HG03095 (cell line): ENCODE results near the gene PERCC1.
A peak's percentile ranks its signal among the peaks of the same experiment; 100 is the strongest.

ENCODE experiments used
- ATAC-seq: cut with Tn5 transposase; IDR thresholded peaks from one replicate; pipeline ENCODE4 v1.9.1; 2021; ENCODE audit warnings: moderate library complexity; ENCODE audit not compliant: unreplicated experiment

PERCC1 gene

DNA sequence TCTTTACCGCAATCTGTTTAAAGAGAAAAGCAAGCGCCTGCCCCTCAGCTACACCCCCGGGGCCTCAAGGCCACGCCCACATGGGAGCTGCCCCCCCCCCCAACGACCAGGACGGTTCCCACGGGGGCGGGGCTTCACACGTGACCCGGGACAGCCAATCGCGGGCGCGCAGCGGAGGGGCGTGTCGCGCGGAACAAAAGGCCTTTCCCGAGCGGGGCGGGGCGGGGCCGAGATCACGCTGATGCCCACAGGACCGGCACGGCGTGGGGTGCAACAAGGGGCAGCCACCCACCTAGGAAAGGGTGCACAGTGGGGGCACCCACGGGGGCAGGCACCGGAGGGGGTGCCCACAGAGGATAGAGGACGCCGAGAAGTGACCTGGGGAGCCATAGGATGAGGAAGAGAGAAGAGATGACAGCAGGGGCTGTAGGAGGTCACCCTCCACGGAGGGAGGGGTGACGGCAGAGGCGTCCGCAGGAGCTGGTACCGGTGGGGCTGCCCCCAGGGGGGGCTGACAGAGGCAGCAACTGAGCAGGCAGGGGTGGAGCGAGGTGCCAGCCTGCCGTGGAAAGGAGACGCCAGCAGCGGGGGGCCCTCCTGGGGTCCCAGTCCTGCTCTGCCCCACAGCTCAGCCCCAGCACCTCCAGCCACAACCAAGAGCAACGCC is 22.6 kb upstream of the PERCC1 start:
- ATAC-seq = peak; percentile 63

DNA sequence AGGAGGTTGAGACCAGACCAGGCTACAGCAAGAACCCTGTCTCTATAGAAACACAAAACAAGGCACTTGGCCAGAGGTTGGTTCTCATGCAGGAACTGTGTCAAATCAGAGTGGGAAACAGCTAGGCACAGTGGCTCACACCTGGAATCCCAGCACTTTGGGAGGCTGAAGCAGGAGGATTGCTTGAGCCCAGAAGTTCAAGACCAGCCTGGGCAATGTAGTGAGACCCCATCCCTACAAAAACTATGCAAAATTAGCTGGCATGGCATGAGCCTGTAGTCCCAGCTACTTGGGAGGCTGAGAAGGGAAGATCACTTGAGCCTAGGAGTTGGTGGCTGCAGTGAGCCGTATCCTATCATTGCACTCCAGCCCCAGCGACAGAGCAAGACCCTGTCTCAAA is 18.0 kb upstream of the PERCC1 start:
- no peak for ATAC-seq

DNA sequence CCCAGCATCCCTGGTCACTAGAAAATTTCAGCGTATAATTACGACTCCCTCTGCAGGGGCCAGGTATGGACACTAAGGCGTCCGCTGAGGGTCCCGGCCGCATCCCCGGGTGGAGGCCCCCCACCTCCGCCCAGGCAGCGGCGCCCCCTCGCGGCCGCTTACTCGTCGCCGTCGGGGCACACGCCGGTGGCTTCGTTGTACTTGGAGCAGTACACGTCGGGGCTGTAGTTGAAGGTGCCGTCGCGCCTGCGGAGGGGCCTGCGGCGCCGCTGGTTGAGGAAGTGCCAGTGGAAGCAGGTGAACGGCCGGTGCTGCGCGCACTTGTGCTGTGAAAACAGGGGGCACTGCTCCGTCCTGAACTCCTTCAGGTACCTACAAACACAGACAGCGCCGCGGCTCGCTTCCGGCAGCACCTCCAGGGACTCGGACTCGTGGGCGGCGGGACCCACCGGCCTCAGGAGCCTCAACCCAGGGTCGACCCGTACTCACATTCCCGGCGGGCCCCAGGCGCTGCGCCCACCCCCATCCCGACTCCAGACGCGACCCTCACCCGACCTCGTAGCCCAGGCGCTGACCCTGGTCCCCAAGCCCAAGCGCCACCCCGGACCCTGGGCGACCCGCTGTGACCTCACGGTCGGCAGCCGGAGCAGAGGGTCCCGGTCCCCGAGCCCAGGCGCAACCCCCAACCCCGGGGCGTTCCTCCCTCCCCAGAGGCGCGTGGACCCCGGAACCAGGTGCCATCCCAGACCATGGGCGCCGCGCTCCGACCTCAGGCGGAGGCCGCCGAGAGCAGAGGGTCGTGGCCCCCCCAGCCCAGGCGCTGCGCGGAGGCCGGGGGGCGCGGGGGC is 17.0 kb upstream of the PERCC1 start:
- no peak for ATAC-seq

DNA sequence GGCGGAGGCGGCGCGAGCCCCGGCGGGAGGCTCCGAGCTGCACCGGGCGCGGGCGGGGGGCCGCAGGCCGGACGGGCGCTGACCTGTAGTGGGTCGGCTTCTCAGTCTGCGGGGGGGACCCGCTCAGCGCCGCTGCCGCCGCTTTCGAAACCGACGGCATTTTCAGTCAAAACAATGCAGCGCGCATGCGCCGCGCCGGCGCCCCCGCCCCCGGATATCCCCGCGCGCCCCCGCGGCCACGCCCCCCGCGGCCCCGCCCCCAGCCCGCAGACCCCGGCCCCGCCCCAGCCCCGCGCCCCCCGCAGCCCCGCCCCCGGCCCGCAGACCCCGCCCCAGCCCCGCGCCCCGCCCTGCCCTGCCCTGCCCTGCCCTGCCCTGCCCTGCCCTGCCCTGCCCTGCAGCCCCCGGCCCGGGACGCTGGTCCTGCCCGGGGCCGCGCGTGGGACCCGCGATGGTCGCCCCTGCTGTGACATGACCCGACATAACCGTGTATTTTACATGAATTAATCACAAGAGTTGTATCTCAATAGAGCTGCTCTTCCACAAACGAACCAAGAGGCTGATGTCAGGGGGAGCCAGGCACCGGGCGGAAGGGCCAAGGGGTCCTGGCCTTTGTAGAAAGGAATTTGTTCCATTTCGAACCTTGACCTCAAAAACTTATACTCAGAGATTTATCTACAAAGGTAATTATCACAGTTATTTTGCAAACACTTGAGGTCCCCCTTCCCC is 16.2 kb upstream of the PERCC1 start, which contains the start of gene UNKL:
Gene UNKL (minus strand): TSS at position 173 of the 729 bp plus-strand sequence. CDS start 13 bp downstream, at position 160.
- no peak for ATAC-seq

DNA sequence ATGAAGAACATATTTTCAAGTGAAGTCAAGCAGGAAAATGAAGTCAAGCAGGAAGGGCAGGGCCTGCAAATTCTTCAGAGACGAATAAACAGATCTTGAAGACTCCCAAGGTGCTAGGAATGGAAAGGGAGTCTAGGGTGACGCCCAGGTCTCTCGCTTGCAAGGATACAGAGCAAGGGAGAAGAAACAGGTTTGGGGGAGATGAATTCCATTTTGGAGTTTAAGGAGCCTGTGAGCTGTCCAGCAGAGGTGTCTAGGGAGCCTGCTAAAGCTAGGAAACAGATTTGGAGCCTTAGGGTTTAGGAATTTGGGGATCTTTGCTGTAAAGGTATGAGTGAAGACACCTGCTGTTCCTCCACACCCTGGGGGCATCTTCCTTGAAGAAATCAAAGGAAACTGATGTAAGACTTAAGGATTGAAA is 14.3 kb upstream of the PERCC1 start:
- no peak for ATAC-seq

DNA sequence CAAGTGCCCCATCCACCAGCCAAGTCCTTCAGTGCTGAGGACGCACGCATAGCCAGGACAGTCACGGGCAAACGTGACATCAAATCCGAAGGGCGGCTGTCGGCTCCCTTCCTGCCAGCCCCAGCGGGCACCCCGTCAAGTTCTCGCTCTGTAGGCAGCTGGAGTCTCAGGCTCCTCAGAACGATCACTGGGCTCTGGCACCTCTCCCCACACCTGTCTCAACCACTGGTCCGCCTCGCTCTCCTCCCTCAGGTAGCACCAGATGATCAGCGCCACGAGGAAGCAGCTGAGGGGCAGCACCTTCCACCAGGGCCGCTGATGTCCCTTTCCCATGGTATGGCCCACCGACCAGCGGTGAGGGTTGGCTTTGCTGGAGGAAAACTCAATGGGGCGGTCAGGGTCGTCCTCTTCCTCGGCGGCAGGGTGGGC is 10.8 kb upstream of the PERCC1 start:
- no peak for ATAC-seq

DNA sequence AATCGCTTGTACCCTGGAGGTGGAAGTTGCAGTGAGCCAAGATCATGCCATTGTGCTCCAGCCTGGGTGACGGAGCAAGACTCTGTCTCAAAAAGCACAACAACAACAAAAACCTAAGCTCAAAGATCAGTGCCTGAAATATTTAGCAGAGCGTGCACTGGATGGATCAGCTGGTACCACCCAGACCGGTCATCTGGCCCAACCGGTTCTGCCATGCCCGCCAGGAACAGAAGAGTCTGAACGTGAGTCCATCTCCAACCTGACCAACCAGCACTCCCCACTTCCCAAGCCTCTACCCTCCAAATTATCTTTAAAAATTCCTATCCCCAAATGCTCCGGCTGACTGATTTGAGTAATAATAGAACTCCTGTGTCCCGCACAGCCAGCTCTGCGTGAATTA is 8.8 kb upstream of the PERCC1 start:
- ATAC-seq = no peak

DNA sequence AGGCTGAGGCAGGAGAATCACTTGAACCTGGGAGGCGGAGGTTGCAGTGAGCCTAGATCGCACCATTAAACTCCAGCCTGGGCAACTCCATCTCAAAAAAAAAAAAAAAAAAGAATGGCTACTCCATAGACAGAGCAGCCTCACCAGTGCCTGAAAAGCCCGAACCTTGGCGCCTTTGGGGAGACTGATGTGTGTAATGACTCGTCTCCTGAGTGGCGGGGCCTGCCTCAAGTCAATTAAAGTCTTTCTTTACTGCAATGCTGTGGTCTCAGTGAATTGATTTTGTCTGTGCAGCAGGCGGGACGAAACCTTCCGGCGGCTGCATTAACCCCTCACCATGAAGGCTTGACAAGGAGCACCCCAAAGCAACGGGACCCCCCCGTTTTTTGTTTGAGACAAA is 6.8 kb upstream of the PERCC1 start:
- ATAC-seq = no peak

DNA sequence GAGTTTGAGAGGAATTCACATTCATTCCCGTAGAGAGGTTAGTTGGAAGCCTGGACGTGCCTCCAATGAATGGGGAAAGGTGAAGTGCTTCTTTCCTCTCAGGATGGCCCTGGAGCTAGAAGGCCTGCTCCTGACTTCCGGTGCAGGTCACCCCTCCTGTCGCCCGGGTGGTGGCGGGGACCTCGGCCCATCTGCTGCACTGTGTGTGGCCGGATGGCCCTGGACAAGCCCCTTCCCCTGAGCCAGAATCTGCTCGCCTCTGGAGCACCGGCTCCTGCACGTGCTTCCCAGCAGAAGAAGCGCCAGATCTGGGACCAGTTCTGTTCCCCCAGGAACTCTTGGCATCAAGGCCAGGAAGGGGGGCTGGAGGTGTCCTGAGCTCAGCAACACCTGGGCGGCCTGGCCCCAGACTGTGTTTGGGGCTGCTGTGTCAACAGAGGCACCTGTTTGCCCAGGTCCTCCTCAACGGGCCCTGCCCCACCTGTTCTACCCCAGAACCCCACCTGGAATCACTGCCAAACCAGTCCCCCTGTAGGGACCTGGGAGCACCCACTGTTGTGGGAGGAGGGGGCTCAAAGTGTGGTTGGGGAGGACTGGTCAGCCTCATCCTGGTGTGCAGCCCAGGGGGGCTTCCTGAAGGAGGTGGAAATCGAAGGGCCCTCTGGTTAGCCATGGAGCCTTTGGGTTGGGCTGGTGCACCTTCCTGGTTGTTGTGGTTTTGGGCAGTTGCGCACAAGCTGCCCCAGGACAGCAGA is 5.1 kb upstream of the PERCC1 start:
- no peak for ATAC-seq

DNA sequence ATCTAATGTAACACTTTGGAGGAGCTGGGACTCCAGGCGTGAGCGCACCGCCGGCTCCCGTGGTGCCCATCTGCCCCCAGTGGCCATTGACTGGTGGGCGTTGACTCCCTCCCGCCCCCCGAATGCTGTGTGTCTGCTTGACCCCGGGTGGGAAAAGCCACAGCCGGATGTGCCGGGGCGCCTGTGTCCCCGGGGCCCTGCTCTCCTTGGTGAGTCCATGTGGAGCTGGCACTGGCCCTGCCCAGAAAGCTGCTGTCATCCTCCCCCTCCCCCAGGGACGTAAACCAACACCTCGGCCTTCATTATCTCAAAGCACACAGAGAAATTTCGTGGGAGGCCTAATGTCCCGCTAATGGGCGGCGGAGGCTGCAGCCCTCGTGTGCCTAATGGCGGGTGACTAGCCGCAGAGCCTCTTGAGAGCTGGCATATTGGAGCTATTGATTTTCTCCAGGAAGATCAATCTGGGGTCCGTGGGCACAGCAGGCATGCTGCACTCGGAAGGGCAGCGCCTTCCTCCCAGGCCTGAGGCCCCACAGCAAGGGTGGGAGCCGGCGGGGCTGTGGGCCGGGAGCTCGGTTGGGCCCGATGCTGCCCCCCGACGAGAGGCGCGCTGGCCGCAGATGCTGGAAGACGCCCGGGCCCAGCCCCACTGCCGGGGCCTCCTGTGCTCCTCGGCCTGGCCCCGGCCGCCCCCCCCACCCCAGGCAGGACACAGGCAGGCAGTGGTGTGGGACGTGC is 4.0 kb upstream of the PERCC1 start:
- no peak for ATAC-seq

DNA sequence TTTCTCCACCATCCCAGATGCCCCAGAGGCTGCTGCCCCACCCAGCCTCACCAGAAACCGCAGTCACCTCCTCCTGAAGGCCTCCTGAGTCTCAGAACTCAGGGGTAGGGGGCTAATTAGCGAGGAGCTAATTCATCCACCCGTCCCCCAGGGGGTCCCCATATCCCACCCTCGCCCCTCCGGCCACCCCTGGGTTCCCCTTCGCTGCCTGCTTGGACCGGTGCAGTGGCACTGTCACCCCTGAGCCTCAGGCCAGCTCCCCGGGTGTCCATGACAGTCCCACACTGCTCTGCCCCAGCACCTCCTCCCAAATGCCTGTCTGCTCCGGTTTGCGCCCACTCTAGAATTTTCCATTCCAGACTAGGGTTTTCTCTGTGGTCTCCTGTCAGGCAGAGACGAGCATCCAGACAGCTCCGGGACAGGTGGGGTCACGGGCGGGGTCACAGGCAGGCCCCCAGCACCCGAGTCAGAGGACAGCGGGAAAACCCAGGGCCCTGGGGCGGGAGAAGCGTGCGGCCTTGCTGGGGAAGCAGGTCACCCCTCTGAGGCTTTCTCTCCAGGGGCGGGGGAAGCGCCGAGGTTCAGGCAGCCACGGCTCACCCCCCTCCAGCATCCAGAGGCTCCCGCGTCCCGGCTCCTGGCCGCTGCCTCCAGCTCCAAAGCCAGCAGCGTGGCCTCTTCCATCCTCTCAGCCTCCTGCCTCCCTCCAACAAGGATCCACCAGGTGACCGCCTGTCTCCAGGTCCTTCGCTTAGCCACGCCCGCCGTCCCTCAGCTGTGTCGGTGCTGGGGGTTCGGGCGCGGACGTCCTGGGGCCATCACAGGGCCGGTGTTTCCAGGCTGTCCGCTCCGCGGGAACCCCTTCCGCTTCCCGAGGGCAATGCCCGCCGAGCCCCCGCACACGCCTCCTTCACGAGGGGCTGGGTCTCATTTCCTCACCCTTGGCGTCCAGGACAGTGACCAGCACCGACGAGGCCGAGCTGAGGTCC is 3.1 kb upstream of the PERCC1 start:
- no peak for ATAC-seq

DNA sequence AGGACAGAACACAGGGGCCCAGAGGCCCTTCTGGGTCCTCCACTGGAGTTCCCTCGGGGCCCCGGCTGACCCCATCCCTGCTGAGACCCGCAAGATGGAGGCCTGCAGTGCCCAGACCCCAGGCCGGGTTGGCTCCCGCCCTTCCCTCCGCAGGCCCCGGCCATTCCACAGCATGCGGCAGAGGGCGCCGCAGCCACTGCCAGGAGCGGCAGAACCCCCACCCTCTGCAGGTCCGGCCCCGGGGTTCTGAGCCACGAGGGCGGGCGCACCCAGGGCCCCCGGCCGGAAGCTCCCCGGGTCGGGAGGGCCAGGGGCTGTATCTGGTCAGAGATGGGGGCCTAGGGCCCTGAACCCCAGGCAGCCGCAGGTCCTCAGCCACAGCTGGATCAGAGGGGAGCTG is 2.4 kb upstream of the PERCC1 start:
- no peak for ATAC-seq

DNA sequence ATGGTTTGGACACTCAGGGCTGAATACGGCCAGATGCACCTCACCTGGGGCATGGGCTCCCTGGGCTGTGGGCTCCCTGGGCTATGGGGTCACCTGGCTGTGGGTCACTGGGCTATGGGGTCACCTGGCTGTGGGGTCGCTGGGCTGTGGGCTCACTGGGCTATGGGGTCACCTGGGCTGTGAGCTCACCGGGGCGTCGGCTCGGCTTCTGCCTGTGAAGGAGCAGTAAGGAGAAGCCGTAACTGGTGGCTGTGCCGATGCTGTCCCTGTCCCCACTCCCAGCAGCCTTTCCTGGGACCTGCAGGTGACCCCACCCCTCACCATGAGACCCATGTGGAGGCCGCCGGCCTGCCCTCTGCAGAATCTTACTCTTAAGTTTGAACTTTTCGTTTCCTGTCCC is 1.9 kb upstream of the PERCC1 start:
- no peak for ATAC-seq

DNA sequence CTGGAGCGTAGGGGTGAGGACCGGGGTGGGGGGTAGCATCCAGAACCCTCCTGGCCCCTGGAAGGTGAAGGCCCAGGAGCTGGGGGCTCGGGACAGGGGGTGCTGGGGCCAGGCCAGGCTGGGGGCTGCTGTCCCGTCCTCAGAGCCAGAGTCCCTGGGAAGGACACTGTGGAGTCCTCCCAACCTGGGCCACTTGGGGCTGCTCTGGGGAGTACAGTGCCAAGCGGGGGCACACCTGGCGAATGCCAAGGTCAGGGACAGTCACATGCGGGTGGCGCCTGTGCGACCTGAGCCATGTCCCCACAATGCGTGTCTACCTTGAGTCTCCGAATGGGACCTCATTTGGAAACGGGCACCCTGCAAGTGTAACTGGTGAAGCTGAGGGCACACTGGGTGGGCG is 1.2 kb upstream of the PERCC1 start:
- no peak for ATAC-seq

DNA sequence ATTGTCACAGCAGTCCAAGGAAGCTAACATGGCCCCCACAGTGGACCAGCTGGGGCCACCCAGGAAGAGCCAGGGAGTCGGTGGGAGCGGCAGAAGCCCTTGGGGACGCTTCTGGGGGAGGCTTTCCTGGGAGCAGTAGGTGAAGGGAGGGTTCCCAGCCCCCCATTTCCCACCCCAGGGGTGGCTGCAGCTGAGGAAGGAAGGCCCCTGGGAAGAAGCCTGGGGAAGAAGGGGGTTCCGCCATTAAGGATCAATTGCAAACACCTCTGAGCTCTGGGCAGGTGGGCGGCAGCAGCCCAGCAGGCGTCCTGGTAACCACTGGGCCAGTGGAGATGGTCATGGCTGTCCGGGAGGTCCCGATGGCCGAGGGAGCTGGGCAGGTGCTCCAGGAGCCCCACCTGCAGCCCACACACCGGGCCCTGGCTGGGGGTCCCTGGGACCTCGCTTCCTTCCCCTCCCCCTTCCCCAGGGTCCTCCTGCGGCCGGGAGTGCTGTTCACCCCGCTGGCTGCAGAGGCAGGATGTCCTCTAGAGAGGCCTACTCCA is 592 bp upstream of the PERCC1 start:
- no peak for ATAC-seq

DNA sequence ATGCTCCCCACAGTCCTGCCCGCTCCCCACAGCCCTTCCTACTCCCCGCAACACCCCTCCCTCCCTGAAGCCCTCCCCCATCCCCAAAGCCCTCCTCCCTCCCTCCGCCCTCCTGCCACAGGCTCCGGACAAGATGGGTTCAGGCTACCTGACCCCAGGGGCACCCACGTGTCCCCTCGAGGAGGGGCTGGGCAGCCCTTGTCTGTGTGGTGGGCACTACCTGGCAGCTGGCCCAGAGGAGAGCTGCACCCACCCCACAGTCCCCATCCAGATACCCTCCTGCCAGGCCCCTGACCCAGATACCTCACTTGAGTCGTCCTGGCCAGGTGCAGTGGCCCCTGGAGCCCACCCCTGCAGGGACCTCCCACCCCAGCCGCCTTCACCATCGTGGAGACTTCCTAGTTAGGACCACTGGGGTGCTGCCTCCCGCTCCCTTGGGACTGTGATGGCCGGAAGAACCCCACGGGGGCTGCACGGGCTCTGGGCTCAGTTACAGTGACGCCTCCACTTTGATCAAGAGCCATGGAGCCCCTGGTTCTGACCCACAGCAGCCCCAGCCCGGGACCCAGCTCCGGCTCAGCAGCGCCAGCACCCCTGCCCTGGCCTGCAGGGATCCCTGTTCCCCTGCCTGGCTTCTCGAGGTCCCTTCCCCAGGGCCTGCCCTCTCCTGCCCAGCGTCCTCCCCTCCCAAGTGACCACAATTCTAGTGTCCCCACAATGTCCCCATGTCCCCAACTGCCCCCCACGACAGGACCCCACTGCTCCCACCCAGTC is 806 bp downstream of the PERCC1 start:
- no peak for ATAC-seq

DNA sequence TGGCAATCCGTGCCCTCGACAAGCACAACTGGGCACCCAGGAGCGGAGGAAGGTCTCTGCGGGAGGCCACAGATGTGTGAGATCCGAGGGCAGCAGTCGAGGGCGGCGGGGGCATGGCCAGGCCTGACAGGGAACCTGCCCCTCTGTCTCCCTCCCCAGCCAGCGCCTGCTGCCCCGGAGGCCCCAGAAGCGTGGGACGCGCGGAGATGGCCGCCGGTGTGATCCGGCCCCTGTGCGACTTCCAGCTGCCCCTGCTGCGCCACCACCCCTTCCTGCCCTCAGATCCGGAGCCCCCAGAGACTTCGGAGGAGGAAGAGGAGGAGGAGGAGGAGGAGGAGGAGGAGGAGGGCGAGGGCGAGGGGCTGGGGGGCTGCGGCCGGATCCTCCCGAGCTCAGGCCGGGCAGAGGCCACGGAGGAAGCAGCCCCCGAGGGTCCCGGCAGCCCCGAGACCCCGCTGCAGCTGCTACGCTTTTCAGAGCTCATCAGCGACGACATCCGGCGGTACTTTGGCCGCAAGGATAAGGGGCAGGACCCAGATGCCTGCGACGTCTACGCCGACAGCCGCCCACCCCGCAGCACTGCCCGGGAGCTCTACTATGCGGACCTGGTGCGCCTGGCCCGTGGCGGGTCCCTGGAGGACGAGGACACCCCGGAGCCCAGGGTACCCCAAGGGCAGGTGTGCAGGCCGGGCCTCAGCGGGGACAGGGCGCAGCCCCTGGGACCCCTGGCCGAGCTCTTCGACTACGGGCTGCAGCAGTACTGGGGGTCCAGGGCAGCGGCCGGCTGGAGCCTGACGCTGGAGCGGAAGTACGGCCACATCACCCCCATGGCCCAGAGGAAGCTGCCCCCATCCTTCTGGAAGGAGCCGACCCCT is 1.7 kb downstream of the PERCC1 start:
- ATAC-seq = no peak
